Ascending aorta (tissue), 2 donors: ENCODE results near the gene PDS5B. TPM values are rescaled to one million over a fixed set of nuclear protein-coding genes. Genes with fewer than 3 reads are reported as not detected.

Experiments
- DNase-seq, 2 donors: peaks; one replicate each; pipeline ENCODE4 v3.0.0-alpha.2; 2019; ENCODE audit warnings: low spot score in 2 of 2
- H3K27ac ChIP-seq, 2 donors: fragments of 200-600 bp; sonication (generic); one replicate each; pipeline ENCODE4 v1.5.1; 2016 to 2017; ENCODE audit warnings: mild to moderate bottlenecking in 1 of 2
- H3K27me3 ChIP-seq: fragments of 200-600 bp; sonication (generic); one replicate; pipeline ENCODE4 v1.5.1; 2017
- H3K36me3 ChIP-seq, 2 donors: fragments of 200-600 bp; sonication (generic); one replicate each; pipeline ENCODE4 v1.5.1; 2016
- H3K4me1 ChIP-seq, 2 donors: fragments of 200-600 bp; sonication (generic); one replicate each; pipeline ENCODE4 v1.5.1; 2016 to 2017; ENCODE audit warnings: mild to moderate bottlenecking in 1 of 2
- H3K4me3 ChIP-seq, 2 donors: fragments of 200-600 bp; sonication (generic); one replicate each; pipeline ENCODE4 v1.5.1; 2016 to 2017; ENCODE audit warnings: mild to moderate bottlenecking in 1 of 2
- H3K9me3 ChIP-seq, 2 donors: fragments of 200-600 bp; sonication (generic); one replicate each; pipeline ENCODE4 v1.5.1; 2016
- CTCF ChIP-seq, 3 experiments: fragments of 200-600 bp in 2 of 3; fragments of 450-650 bp in 1 of 3; sonication (generic) in 2 of 3; IDR thresholded peaks; one replicate each; pipeline ENCODE4 v1.5.1; 2016 to 2019; ENCODE audit warnings: antibody characterized with exemption in 3 of 3, mild to moderate bottlenecking in 1 of 3, moderate library complexity in 1 of 3
- intact Hi-C: fragments of 100-400 bp; cut with DNase I; formaldehyde crosslinking; loops from one replicate; pipeline ENCODE4 v1.15.1; 2023
- total RNA-seq: library from RNA; depleted of rRNA; stranded (reverse); fragments of >200 nt; gene quantifications from one replicate; pipeline ENCODE4 v1.1.0, GENCODE V29; 2016

PDS5B gene
- total RNA-seq, 1 donor from 2014 or later: 31.0 TPM

- Histone ChIP-seq H3K27me3 (no peaks in the 10 kb centered on the region), H3K9me3 (no peaks in the 10 kb centered on the region), H3K36me3 (no peaks in the 10 kb centered on the region), H3K27ac (peak overlapping the region; percentile 57 to 62), H3K4me3 (peak overlapping the region; percentile 39 to 52), H3K4me1 (peaks cover 0 to 6% of the 10 kb centered on the region in 2 donors)
- no peak for TF ChIP-seq CTCF (IDR thresholded peaks at IDR 0.05)
- no peak for DNase-seq
- intact Hi-C loops: no loop called here
Measured at GRCh38 chr13:32737679-32738078, 151.4 kb downstream of the PDS5B start.

GRCh38 chr13:32745509-32745908 lies 159.3 kb downstream of the PDS5B start:
- no peak for DNase-seq
- H3K4me3 ChIP-seq: no peak overlapping the region
- no peak for TF ChIP-seq CTCF (IDR thresholded peaks at IDR 0.05)
- no peaks in the 10 kb centered on the region for H3K9me3 ChIP-seq
- intact Hi-C loops: no loop called here
- no peaks in the 10 kb centered on the region for H3K4me1 ChIP-seq
- H3K27ac ChIP-seq: no peak overlapping the region
- H3K27me3 ChIP-seq: no peaks in the 10 kb centered on the region
- H3K36me3 ChIP-seq: peaks cover 7 to 15% of the 10 kb centered on the region in 2 donors

- intact Hi-C loops: no loop called here
- H3K4me1 ChIP-seq: no peaks in the 10 kb centered on the region
- no peak for DNase-seq
- H3K4me3 ChIP-seq: no peak overlapping the region
- TF ChIP-seq CTCF (IDR thresholded peaks at IDR 0.05): no peak
- H3K36me3 ChIP-seq: peaks cover 7 to 15% of the 10 kb centered on the region in 2 donors
- no peak overlapping the region for H3K27ac ChIP-seq
- H3K27me3 ChIP-seq: no peaks in the 10 kb centered on the region
- no peaks in the 10 kb centered on the region for H3K9me3 ChIP-seq
Measured at GRCh38 chr13:32746474-32746873, 160.2 kb downstream of the PDS5B start.

GRCh38 chr13:32748305-32748704 lies 162.1 kb downstream of the PDS5B start:
- no peaks in the 10 kb centered on the region for H3K9me3 ChIP-seq
- peaks cover 7 to 15% of the 10 kb centered on the region in 2 donors for H3K36me3 ChIP-seq
- no peaks in the 10 kb centered on the region for H3K4me1 ChIP-seq
- H3K27ac ChIP-seq: no peak overlapping the region
- TF ChIP-seq CTCF (IDR thresholded peaks at IDR 0.05): no peak
- no peaks in the 10 kb centered on the region for H3K27me3 ChIP-seq
- intact Hi-C loops: no loop called here
- no peak for DNase-seq
- H3K4me3 ChIP-seq: no peak overlapping the region

- Histone ChIP-seq H3K27ac (no peak overlapping the region), H3K36me3 (peaks cover 4 to 13% of the 10 kb centered on the region in 2 donors), H3K4me1 (no peaks in the 10 kb centered on the region), H3K4me3 (no peak overlapping the region), H3K9me3 (no peaks in the 10 kb centered on the region), H3K27me3 (no peaks in the 10 kb centered on the region)
- no peak for DNase-seq
- intact Hi-C loops: no loop called here
- TF ChIP-seq CTCF (IDR thresholded peaks at IDR 0.05): no peak
Measured at GRCh38 chr13:32751340-32751739, 165.1 kb downstream of the PDS5B start.

- H3K36me3 ChIP-seq: peaks cover 4 to 6% of the 10 kb centered on the region in 2 donors
- H3K4me3 ChIP-seq: no peak overlapping the region
- H3K27ac ChIP-seq: no peak overlapping the region
- H3K4me1 ChIP-seq: no peaks in the 10 kb centered on the region
- DNase-seq: no peak
- H3K9me3 ChIP-seq: no peaks in the 10 kb centered on the region
- intact Hi-C loops: no loop called here
- H3K27me3 ChIP-seq: no peaks in the 10 kb centered on the region
- no peak for TF ChIP-seq CTCF (IDR thresholded peaks at IDR 0.05)
Measured at GRCh38 chr13:32752311-32752710, 166.1 kb downstream of the PDS5B start.
